MM.1S (cell line): ENCODE data around the gene TTC27.
"Not testable (repeated sequence)": the region's sequence is repeated elsewhere in the genome, so short reads cannot be mapped to it uniquely, and the experiment has no call there.

Experiments
- DNase-seq: peaks from one replicate; pipeline ENCODE4 v3.0.0-alpha.2; 2015
- H2AFZ ChIP-seq: fragments of 300-600 bp; sonication (generic); 2 replicates; pipeline ENCODE4 v1.6.0; 2016; ENCODE audit warnings: antibody characterized with exemption, low read length
- H3F3A ChIP-seq: fragments of 300-600 bp; sonication (generic); 2 replicates; pipeline ENCODE4 v1.6.1; 2016; ENCODE audit warnings: mild to moderate bottlenecking, antibody characterized with exemption, low read length, moderate library complexity, mixed read lengths; ENCODE audit not compliant: insufficient read depth
- H3K27ac ChIP-seq: fragments of 300-600 bp; sonication (generic); 2 replicates; pipeline ENCODE4 v1.5.1; 2016; ENCODE audit warnings: mild to moderate bottlenecking, low read length
- H3K27me3 ChIP-seq: fragments of 300-600 bp; sonication (generic); replicated peaks from 2 replicates; pipeline ENCODE4 v1.6.0; 2016; ENCODE audit warnings: low read length; ENCODE audit not compliant: insufficient read depth
- H3K36me3 ChIP-seq: fragments of 300-600 bp; sonication (generic); replicated peaks from 2 replicates; pipeline ENCODE4 v1.6.1; 2016; ENCODE audit warnings: mild to moderate bottlenecking, low read length, mixed read lengths; ENCODE audit not compliant: insufficient read depth
- H3K4me1 ChIP-seq: fragments of 300-600 bp; sonication (generic); 2 replicates; pipeline ENCODE4 v1.6.1; 2016; ENCODE audit warnings: low read length, mixed read lengths
- H3K4me2 ChIP-seq: fragments of 300-600 bp; sonication (generic); 2 replicates; pipeline ENCODE4 v1.6.0; 2016; ENCODE audit warnings: low read depth, low read length
- H3K4me3 ChIP-seq: fragments of 300-600 bp; sonication (generic); 2 replicates; pipeline ENCODE4 v1.5.1; 2016; ENCODE audit warnings: low read length, mixed read lengths
- H3K79me2 ChIP-seq: fragments of 300-600 bp; sonication (generic); 2 replicates; pipeline ENCODE4 v1.6.1; 2016; ENCODE audit warnings: mixed run types, low read length, mixed read lengths
- H3K9ac ChIP-seq: fragments of 300-600 bp; sonication (generic); 2 replicates; pipeline ENCODE4 v1.6.1; 2016; ENCODE audit warnings: low read length, mixed read lengths
- H3K9me2 ChIP-seq: fragments of 300-600 bp; sonication (generic); replicated peaks from 2 replicates; pipeline ENCODE4 v1.6.1; 2016; ENCODE audit warnings: mild to moderate bottlenecking, low read length, mixed read lengths; ENCODE audit not compliant: insufficient read depth
- H3K9me3 ChIP-seq: fragments of 300-600 bp; sonication (generic); replicated peaks from 2 replicates; pipeline ENCODE4 v1.6.1; 2016; ENCODE audit warnings: mild to moderate bottlenecking, low read length, mixed read lengths; ENCODE audit not compliant: insufficient read depth
- H4K20me1 ChIP-seq: fragments of 300-600 bp; sonication (generic); 2 replicates; pipeline ENCODE4 v1.6.1; 2016; ENCODE audit warnings: mild to moderate bottlenecking, low read length, moderate library complexity, mixed read lengths; ENCODE audit not compliant: insufficient read depth
- CTCF ChIP-seq: fragments of 300-600 bp; sonication (generic); IDR thresholded peaks from 2 replicates; pipeline ENCODE4 v1.5.1; 2016; ENCODE audit warnings: antibody characterized with exemption, low read length, mixed read lengths
- EZH2 ChIP-seq: fragments of 300-600 bp; sonication (generic); optimal IDR thresholded peaks from 2 replicates; pipeline ENCODE3; 2017; ENCODE audit warnings: low read depth, mild to moderate bottlenecking, antibody characterized with exemption, low read length, mixed read lengths
- EZH2phosphoT487 ChIP-seq: fragments of 300-600 bp; sonication (generic); IDR thresholded peaks from 2 replicates; pipeline ENCODE4 v1.6.1; 2018; ENCODE audit warnings: antibody characterized with exemption, low read length

Gene TTC27

GRCh38 chr2:32838949-32839348 lies 211.1 kb downstream of the TTC27 start:
- Histone ChIP-seq H3K27ac (no peak overlapping the region), H4K20me1 (no peaks in the 10 kb centered on the region), H3K9me2 (no peaks in the 10 kb centered on the region), H3K4me3 (no peak overlapping the region), H3K36me3 (no peaks in the 10 kb centered on the region), H3K79me2 (no peaks in the 10 kb centered on the region), H3K4me1 (no peaks in the 10 kb centered on the region), H2AFZ (no peak overlapping the region), H3F3A (no peaks in the 10 kb centered on the region), H3K9me3 (no peaks in the 10 kb centered on the region), H3K4me2 (no peak overlapping the region), H3K27me3 (no peaks in the 10 kb centered on the region), H3K9ac (no peak overlapping the region)
- TF ChIP-seq EZH2phosphoT487 (no peak), CTCF (no peak), EZH2 (no peak)
- DNase-seq = no peak

GRCh38 chr2:32841931-32842898 lies 214.4 kb downstream of the TTC27 start:
- Histone ChIP-seq H4K20me1 (no peaks in the 10 kb centered on the region), H3K9me2 (no peaks in the 10 kb centered on the region), H3K4me3 (no peak overlapping the region), H3K4me2 (no peak overlapping the region), H3K27ac (no peak overlapping the region), H2AFZ (no peak overlapping the region), H3K79me2 (no peaks in the 10 kb centered on the region), H3K9ac (no peak overlapping the region), H3F3A (no peaks in the 10 kb centered on the region), H3K9me3 (no peaks in the 10 kb centered on the region), H3K27me3 (no peaks in the 10 kb centered on the region), H3K36me3 (no peaks in the 10 kb centered on the region), H3K4me1 (no peaks in the 10 kb centered on the region)
- TF ChIP-seq EZH2 (no peak), CTCF (no peak), EZH2phosphoT487 (no peak)
- DNase-seq = no peak

DNA sequence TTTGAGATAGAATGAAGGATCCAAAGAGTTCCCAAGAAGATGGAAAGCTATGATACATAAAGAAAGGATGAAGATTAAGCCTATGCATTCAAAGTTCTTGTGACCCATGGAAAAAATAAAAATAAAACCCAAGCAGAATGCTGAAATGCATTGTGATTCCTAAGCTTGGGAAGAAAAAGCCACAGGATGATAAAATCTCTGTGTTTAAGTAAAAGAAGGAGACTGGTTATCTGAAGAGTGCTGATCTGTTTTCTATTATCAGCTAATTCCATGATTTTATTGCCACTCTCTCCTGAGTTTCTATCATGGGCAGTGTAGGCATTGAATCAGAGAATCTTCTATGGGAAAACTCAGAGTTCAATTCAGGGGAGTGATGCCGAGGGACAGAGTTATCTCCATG lies 215.8 kb downstream of the TTC27 start:
- no peak for DNase-seq
- Histone ChIP-seq H3K79me2 (no peaks in the 10 kb centered on the region), H3K36me3 (no peaks in the 10 kb centered on the region), H3K9me2 (no peaks in the 10 kb centered on the region), H3K9me3 (no peaks in the 10 kb centered on the region), H3K27me3 (no peaks in the 10 kb centered on the region), H3K4me1 (no peaks in the 10 kb centered on the region), H4K20me1 (no peaks in the 10 kb centered on the region), H3K4me3 (no peak overlapping the region), H3F3A (no peaks in the 10 kb centered on the region), H3K4me2 (no peak overlapping the region), H3K27ac (no peak overlapping the region), H2AFZ (no peak overlapping the region), H3K9ac (no peak overlapping the region)
- TF ChIP-seq EZH2phosphoT487 (no peak), EZH2 (no peak)

DNA sequence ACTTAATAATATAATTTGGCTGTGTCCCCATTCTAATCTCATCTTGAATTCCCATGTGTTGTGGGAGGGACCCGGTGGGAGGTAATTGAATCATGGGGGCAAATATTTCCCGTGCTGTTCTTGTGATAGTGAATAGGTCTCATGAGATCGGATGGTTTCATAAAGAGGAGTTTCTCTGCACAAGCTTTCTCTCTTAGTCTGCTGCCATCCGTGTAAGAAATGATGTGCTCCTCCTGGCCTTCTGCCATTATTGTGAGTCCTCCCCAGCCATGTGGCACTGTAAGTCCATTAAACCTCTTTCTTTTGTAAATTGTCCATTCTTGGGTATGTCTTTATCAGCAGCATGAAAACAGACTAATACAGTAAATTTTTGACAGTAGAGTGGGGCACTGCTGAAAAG lies 216.4 kb downstream of the TTC27 start:
- Histone ChIP-seq H3K4me2 (no peak overlapping the region), H3K36me3 (no peaks in the 10 kb centered on the region), H3K9ac (no peak overlapping the region), H3K9me3 (no peaks in the 10 kb centered on the region), H3K9me2 (no peaks in the 10 kb centered on the region), H3F3A (no peaks in the 10 kb centered on the region), H3K4me3 (no peak overlapping the region), H3K79me2 (no peaks in the 10 kb centered on the region), H3K27ac (no peak overlapping the region), H4K20me1 (no peaks in the 10 kb centered on the region), H3K4me1 (no peaks in the 10 kb centered on the region), H3K27me3 (no peaks in the 10 kb centered on the region), H2AFZ (no peak overlapping the region)
- TF ChIP-seq EZH2phosphoT487 (no peak), EZH2 (no peak), CTCF (no peak)
- no peak for DNase-seq

DNA sequence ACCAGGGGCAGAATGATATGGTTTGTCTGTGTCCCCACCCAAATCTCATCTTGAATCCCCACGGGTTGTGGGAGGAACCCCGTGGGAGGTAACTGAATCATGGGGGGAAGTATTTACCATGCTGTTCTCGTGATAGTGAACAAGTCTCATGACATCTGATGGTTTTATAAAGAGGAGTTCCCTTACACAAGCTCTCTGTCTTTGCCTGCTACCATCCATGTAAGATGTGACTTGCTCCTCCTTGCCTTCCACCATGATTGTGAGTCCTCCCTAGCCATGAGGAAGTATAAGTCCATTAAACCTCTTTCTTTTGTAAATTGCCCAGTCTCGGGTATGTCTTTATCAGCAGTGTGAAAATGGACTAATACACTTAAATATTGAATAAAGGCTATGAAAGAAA lies 218.4 kb downstream of the TTC27 start:
- not testable (repeated sequence) for DNase-seq, H3F3A ChIP-seq, H3K4me2 ChIP-seq, H3K4me3 ChIP-seq, H3K9me3 ChIP-seq, H3K9me2 ChIP-seq, H2AFZ ChIP-seq, H3K27me3 ChIP-seq, H3K9ac ChIP-seq, H3K27ac ChIP-seq, H3K4me1 ChIP-seq, H4K20me1 ChIP-seq, H3K36me3 ChIP-seq, H3K79me2 ChIP-seq
